ENCODE results near the gene UBE2J2.

DNA sequence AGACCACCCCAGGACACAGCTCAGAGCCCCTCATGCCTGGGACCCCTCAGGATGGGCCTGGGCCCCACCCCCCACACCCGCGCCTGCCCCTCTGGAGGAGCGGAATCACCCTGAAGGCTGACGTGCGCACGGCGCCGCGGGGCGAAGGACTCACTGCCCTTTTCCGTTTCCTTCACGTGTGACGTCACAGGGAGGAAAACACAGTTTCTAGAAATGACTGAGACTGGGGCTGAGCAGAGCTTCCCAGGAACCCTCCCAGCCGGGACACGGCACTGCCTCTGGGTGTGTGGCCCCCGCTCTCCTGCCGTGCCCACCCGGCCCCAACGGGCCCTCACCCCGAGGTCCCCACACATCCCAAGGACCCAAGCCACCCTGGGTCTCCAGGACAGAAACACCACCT lies 54.3 kb downstream of the UBE2J2 start:
- TF ChIP-seq CTCF (conservative IDR thresholded peaks at IDR 0.05) (no peak), EZH2 (IDR thresholded peaks at IDR 0.05; ENCODE audit: low read depth) (no peak)

Data from PC-9 (cell line).